Uterus (tissue), 4 donors: Measurements from ENCODE around the gene PPHLN1. TPM values are rescaled to one million over a fixed set of nuclear protein-coding genes. Genes with fewer than 3 reads are reported as not detected.

ENCODE experiments used
- DNase-seq, 2 donors: peaks; one replicate each; pipeline ENCODE4 v3.0.0-alpha.2; 2019 to 2020
- H3K27ac ChIP-seq, 2 donors: fragments of 200-600 bp; sonication (generic); 1 replicate in 1 of 2; 2 replicates in 1 of 2; pipeline ENCODE4 v1.5.1; 2016 to 2018
- H3K27me3 ChIP-seq, 2 donors: fragments of 200-600 bp; sonication (generic); one replicate each; pipeline ENCODE4 v1.5.1; 2018 to 2019; ENCODE audit warnings: control low read depth in 1 of 2
- H3K36me3 ChIP-seq, 2 donors: fragments of 200-600 bp; sonication (generic); one replicate each; pipeline ENCODE4 v1.5.1; 2019; ENCODE audit warnings: control low read depth in 1 of 2
- H3K4me1 ChIP-seq, 2 donors: fragments of 200-600 bp; sonication (generic); one replicate each; pipeline ENCODE4 v1.5.1; 2018 to 2019; ENCODE audit warnings: control low read depth in 1 of 2
- H3K4me3 ChIP-seq, 2 donors: fragments of 200-600 bp; sonication (generic); 1 replicate in 1 of 2; 2 replicates in 1 of 2; pipeline ENCODE4 v1.5.1; 2018 to 2019; ENCODE audit warnings: mild to moderate bottlenecking in 1 of 2
- H3K9me3 ChIP-seq, 2 donors: fragments of 200-600 bp; sonication (generic); one replicate each; pipeline ENCODE4 v1.5.1; 2019; ENCODE audit warnings: control low read depth in 1 of 2
- CTCF ChIP-seq, 4 experiments: fragments of 200-600 bp in 2 of 4; fragments of 450-650 bp in 2 of 4; sonication (generic) in 2 of 4; IDR thresholded peaks; one replicate each; pipeline ENCODE4 v1.5.1; 2016 to 2019; ENCODE audit warnings: antibody characterized with exemption in 4 of 4, mild to moderate bottlenecking in 2 of 4, moderate library complexity in 1 of 4
- POLR2A ChIP-seq, 2 donors: fragments of 450-650 bp; IDR thresholded peaks; one replicate each; pipeline ENCODE4 v1.6.1; 2016; ENCODE audit warnings: antibody characterized with exemption in 2 of 2, mild to moderate bottlenecking in 1 of 2, moderate library complexity in 1 of 2
- intact Hi-C: fragments of 100-400 bp; cut with DNase I; formaldehyde crosslinking; loops from one replicate; pipeline ENCODE4 v1.15.1; 2023; ENCODE audit warnings: low total_unique reads
- total RNA-seq, 4 donors: library from RNA; depleted of rRNA in 3 of 4; stranded (reverse); fragments of >200 nt in 3 of 4; gene quantifications; one replicate each; pipeline versions ENCODE4 v1.1.0 to v1.2.4, GENCODE V29; 2014 to 2023
- donor health status: DM: yes; HTN: yes; CAD: no.

Gene PPHLN1
- total RNA-seq, 4 donors from 2014 or later: 20.2 to 124 (median 53.3) TPM

- H3K36me3 ChIP-seq: no peaks in the 10 kb centered on the region
- no peak for DNase-seq
Observed at GRCh38 chr12:42459336-42459847, 133.4 kb downstream of the PPHLN1 start.

GRCh38 chr12:42462486-42462885 lies 136.5 kb downstream of the PPHLN1 start:
- no peak for DNase-seq
- Histone ChIP-seq H3K27me3 (no peaks in the 10 kb centered on the region), H3K4me3 (no peak overlapping the region), H3K36me3 (no peaks in the 10 kb centered on the region), H3K4me1 (no peaks in the 10 kb centered on the region), H3K9me3 (no peaks in the 10 kb centered on the region), H3K27ac (no peak overlapping the region)
- TF ChIP-seq POLR2A (IDR thresholded peaks at IDR 0.05): no peak
- no peak for TF ChIP-seq CTCF (IDR thresholded peaks at IDR 0.05)
- intact Hi-C loops: no loop called here

More at GRCh38 chr12:42459336-42459847, 133.4 kb downstream of the PPHLN1 start:
- TF ChIP-seq POLR2A (IDR thresholded peaks at IDR 0.05): no peak
- TF ChIP-seq CTCF (IDR thresholded peaks at IDR 0.05): no peak
- Histone ChIP-seq H3K27me3 (no peaks in the 10 kb centered on the region), H3K4me3 (no peak overlapping the region), H3K27ac (no peak overlapping the region), H3K9me3 (no peaks in the 10 kb centered on the region), H3K4me1 (no peaks in the 10 kb centered on the region)
- intact Hi-C loops: no loop called here

GRCh38 chr12:42463671-42464070 lies 137.7 kb downstream of the PPHLN1 start:
- Histone ChIP-seq H3K4me3 (no peak overlapping the region), H3K4me1 (no peaks in the 10 kb centered on the region), H3K9me3 (no peaks in the 10 kb centered on the region), H3K36me3 (no peaks in the 10 kb centered on the region), H3K27ac (no peak overlapping the region), H3K27me3 (no peaks in the 10 kb centered on the region)
- TF ChIP-seq POLR2A (IDR thresholded peaks at IDR 0.05) (no peak), CTCF (IDR thresholded peaks at IDR 0.05) (no peak)
- DNase-seq: no peak
- intact Hi-C loops: no loop called here

GRCh38 chr12:42468341-42468821 lies 142.4 kb downstream of the PPHLN1 start:
- no peak for DNase-seq
- Histone ChIP-seq H3K27me3 (no peaks in the 10 kb centered on the region), H3K4me1 (no peaks in the 10 kb centered on the region), H3K9me3 (no peaks in the 10 kb centered on the region), H3K36me3 (no peaks in the 10 kb centered on the region), H3K4me3 (no peak overlapping the region), H3K27ac (no peak overlapping the region)
- no peak for TF ChIP-seq POLR2A (IDR thresholded peaks at IDR 0.05)
- TF ChIP-seq CTCF (IDR thresholded peaks at IDR 0.05): no peak
- intact Hi-C loops: no loop called here

GRCh38 chr12:42468921-42469320 lies 143.0 kb downstream of the PPHLN1 start:
- no peaks in the 10 kb centered on the region for H3K27me3 ChIP-seq
- DNase-seq: no peak
- no peak overlapping the region for H3K4me3 ChIP-seq
- H3K9me3 ChIP-seq: no peaks in the 10 kb centered on the region
- intact Hi-C loops: no loop called here
- no peaks in the 10 kb centered on the region for H3K4me1 ChIP-seq
- H3K27ac ChIP-seq: no peak overlapping the region
- TF ChIP-seq POLR2A (IDR thresholded peaks at IDR 0.05) (no peak), CTCF (IDR thresholded peaks at IDR 0.05) (no peak)
- no peaks in the 10 kb centered on the region for H3K36me3 ChIP-seq
